ENCODE measurements around the gene IL17RB. TPM values are rescaled to one million over a fixed set of nuclear protein-coding genes. Genes with fewer than 3 reads are reported as not detected.

IL17RB gene
- polyA plus RNA-seq, 1 donor (not counting 4 experiments of a cell fraction or from before 2014, with no cell fraction given), result not detected

- Histone ChIP-seq H4K20me1 (ENCODE audit: control insufficient read depth, extremely low read depth, insufficient read depth, low read length) (no peaks in the 10 kb centered on the region), H3K9me3 (ENCODE audit: control insufficient read depth, low read depth, low read length) (no peaks in the 10 kb centered on the region), H2AFZ (ENCODE audit: control insufficient read depth, low read length) (peak within 1 kb of the TSS; percentile 99), H3K9ac (ENCODE audit: control insufficient read depth, extremely low read depth, insufficient read depth, low read length) (peak within 1 kb of the TSS; percentile 79), H3K4me1 (ENCODE audit: control insufficient read depth, extremely low read depth, insufficient read depth, low read length) (peaks cover 7% of the 10 kb centered on the region), H3K27ac (ENCODE audit: control insufficient read depth, insufficient read depth, low read length) (peak within 1 kb of the TSS; percentile 50), H3K4me2 (ENCODE audit: control insufficient read depth, extremely low read depth, insufficient read depth, low read depth, low read length) (peak within 1 kb of the TSS; percentile 90), H3K27me3 (ENCODE audit: control insufficient read depth, extremely low read depth, insufficient read depth, low read length) (no peaks in the 10 kb centered on the region), H3K9me1 (ENCODE audit: control insufficient read depth, extremely low read depth, insufficient read depth, low read length) (no peaks in the 10 kb centered on the region), H3K36me3 (ENCODE audit: control insufficient read depth in 2 of 2, extremely low read depth in 1 of 2, insufficient read depth in 2 of 2, low read length in 2 of 2) (peaks cover 9 to 16% of the 10 kb centered on the region in 2 experiments), H3K4me3 (ENCODE audit: control insufficient read depth in 2 of 3, extremely low read depth in 1 of 3, insufficient read depth in 2 of 3, low read depth in 1 of 3, low read length in 3 of 3) (peak within 1 kb of the TSS; percentile 80 to 86 (median 85)), H3K79me2 (ENCODE audit: control insufficient read depth, insufficient read depth, low read length) (peaks cover 13% of the 10 kb centered on the region)
- FAIRE-seq, result peak; percentile 9
- no peak for DNase-seq (ENCODE audit: low read depth, low spot score)
- dilution Hi-C loops (cut with MboI; ENCODE audit: extremely low pct_ligation_motif_present, low sequenced_read_pairs), result no loop called here
- no peak for TF ChIP-seq EZH2 (IDR thresholded peaks at IDR 0.05; ENCODE audit: low read length)
- peak in 1 of 3 experiments; percentile 12 for TF ChIP-seq CTCF (optimal IDR thresholded peaks at IDR 0.05 in 1 of 3, IDR thresholded peaks at IDR 0.05 in 1 of 3, conservative IDR thresholded peaks at IDR 0.05 in 1 of 3; ENCODE audit: extremely low read depth in 1 of 3, insufficient read depth in 2 of 3, low read length in 3 of 3)
Observed at GRCh38 chr3:53881691-53882593, 35.6 kb downstream of the IL17RB start, which contains the start of gene ACTR8. Gene ACTR8, minus strand, starts transcription at chr3:53882152. Its CDS starts 51 bp downstream, at chr3:53882101.

GRCh38 chr3:53883008-53883407, 36.6 kb downstream of the IL17RB start:
- Histone ChIP-seq H3K4me1 (ENCODE audit: control insufficient read depth, extremely low read depth, insufficient read depth, low read length) (peaks cover 7% of the 10 kb centered on the region), H3K27me3 (ENCODE audit: control insufficient read depth, extremely low read depth, insufficient read depth, low read length) (no peaks in the 10 kb centered on the region), H3K79me2 (ENCODE audit: control insufficient read depth, insufficient read depth, low read length) (peaks cover 17% of the 10 kb centered on the region), H4K20me1 (ENCODE audit: control insufficient read depth, extremely low read depth, insufficient read depth, low read length) (no peaks in the 10 kb centered on the region), H3K9ac (ENCODE audit: control insufficient read depth, extremely low read depth, insufficient read depth, low read length) (no peak overlapping the region), H3K4me2 (ENCODE audit: control insufficient read depth, extremely low read depth, insufficient read depth, low read depth, low read length) (no peak overlapping the region), H3K9me3 (ENCODE audit: control insufficient read depth, low read depth, low read length) (no peaks in the 10 kb centered on the region), H3K9me1 (ENCODE audit: control insufficient read depth, extremely low read depth, insufficient read depth, low read length) (no peaks in the 10 kb centered on the region), H3K36me3 (ENCODE audit: control insufficient read depth in 2 of 2, extremely low read depth in 1 of 2, insufficient read depth in 2 of 2, low read length in 2 of 2) (peaks cover 8 to 10% of the 10 kb centered on the region in 2 experiments), H2AFZ (ENCODE audit: control insufficient read depth, low read length) (no peak overlapping the region), H3K4me3 (ENCODE audit: control insufficient read depth in 2 of 3, extremely low read depth in 1 of 3, insufficient read depth in 2 of 3, low read depth in 1 of 3, low read length in 3 of 3) (no peak overlapping the region), H3K27ac (ENCODE audit: control insufficient read depth, insufficient read depth, low read length) (no peak overlapping the region)
- dilution Hi-C loops (cut with MboI; ENCODE audit: extremely low pct_ligation_motif_present, low sequenced_read_pairs), result no loop called here
- DNase-seq (ENCODE audit: low read depth, low spot score), result no peak
- TF ChIP-seq CTCF (optimal IDR thresholded peaks at IDR 0.05 in 1 of 3, IDR thresholded peaks at IDR 0.05 in 1 of 3, conservative IDR thresholded peaks at IDR 0.05 in 1 of 3; ENCODE audit: extremely low read depth in 1 of 3, insufficient read depth in 2 of 3, low read length in 3 of 3) (no peak), EZH2 (IDR thresholded peaks at IDR 0.05; ENCODE audit: low read length) (no peak)
- FAIRE-seq, result no peak
